HCT116 (cell line): Measurements from ENCODE around the gene ATP4A. TPM values are rescaled to one million over a fixed set of nuclear protein-coding genes. Genes with fewer than 3 reads are reported as not detected.

Experiments
- ATAC-seq: fragments of 200-7000 bp; cut with Tn5 transposase; 2 replicates; pipeline ENCODE4 v1.9.1; 2020; ENCODE audit warnings: mild to moderate bottlenecking, moderate library complexity
- BruUV-seq: library from RNA; stranded (reverse); fragments of 400-500 nt; replicated peaks from 2 replicates; lab custom pipeline; 2021; lab: Mats Ljungman, UMichigan
- CTCF ChIA-PET: fragments of 300-600 bp; sonication (Branson Sonifier 250); formaldehyde crosslinking; loops from one replicate; lab custom pipeline; 2021; ENCODE audit warnings: antibody characterized with exemption; lab: Charles Lee
- POLR2A ChIA-PET: fragments of 300-600, 350-600 bp; sonication (Branson Sonifier 250); formaldehyde crosslinking; loops from one replicate; lab custom pipeline; 2021; ENCODE audit warnings: antibody characterized with exemption; lab: Charles Lee
- RAD21 ChIA-PET, 2 experiments: fragments of 300-600 bp; sonication (Branson Sonifier 250); formaldehyde crosslinking; loops; one replicate each; lab custom pipeline; 2023; ENCODE audit warnings: low total read pairs in 2 of 2; ENCODE audit not compliant: uncharacterized antibody in 2 of 2, unreplicated experiment in 2 of 2, low non-redundant PET in 1 of 2; lab: Charles Lee
- DNase-seq: peaks from one replicate; pipeline ENCODE4 v3.0.0-alpha.2; 2010; ENCODE audit warnings: low read depth, low spot score
- H2AFZ ChIP-seq: fragments of 200-600 bp; shearing (Covaris generic), sonication (generic); 2 replicates; pipeline ENCODE4 v1.6.1; 2017; ENCODE audit warnings: low read depth, mixed run types, mixed read lengths, antibody characterized with exemption, low read length; ENCODE audit not compliant: poor library complexity, severe bottlenecking
- H3K27ac ChIP-seq: 2 replicates; pipeline ENCODE4 v1.5.1; 2012; ENCODE audit warnings: low read depth, low read length
- H3K27me3 ChIP-seq: fragments of 200-600 bp; sonication (generic); 2 replicates; pipeline ENCODE4 v1.6.1; 2016; ENCODE audit warnings: mixed run types, low read length, mixed read lengths; ENCODE audit not compliant: insufficient read depth
- H3K36me3 ChIP-seq, 2 experiments: fragments of 200-500 bp in 1 of 2; fragments of 200-600 bp in 1 of 2; sonication (Bioruptor generic) in 1 of 2; sonication (generic) in 1 of 2; 2 replicates each; pipeline versions ENCODE4 v1.5.1 to v1.6.1; 2014 to 2016; ENCODE audit warnings: low read length in 2 of 2, inconsistent platforms in 1 of 2, mixed read lengths in 1 of 2, mixed run types in 1 of 2; ENCODE audit not compliant: insufficient read depth in 2 of 2, control insufficient read depth in 1 of 2
- H3K4me1 ChIP-seq, 2 experiments: fragments of 200-600 bp in 1 of 2; sonication (generic) in 1 of 2; 2 replicates each; pipeline versions ENCODE4 v1.5.1 to v1.6.1; 2012 to 2017; ENCODE audit warnings: low read length in 2 of 2, inconsistent platforms in 1 of 2, mild to moderate bottlenecking in 1 of 2, mixed read lengths in 1 of 2, mixed run types in 1 of 2, moderate library complexity in 1 of 2; ENCODE audit not compliant: insufficient read depth in 2 of 2, control insufficient read depth in 1 of 2
- H3K4me2 ChIP-seq: fragments of 200-600 bp; sonication (generic); 2 replicates; pipeline ENCODE4 v1.6.1; 2017; ENCODE audit warnings: mixed run types, low read length, mixed read lengths
- H3K4me3 ChIP-seq, 2 experiments: fragments of 200-600 bp in 1 of 2; sonication (generic) in 1 of 2; replicated peaks in 1 of 2; 2 replicates each; pipeline ENCODE4 v1.5.1; 2011 to 2016; ENCODE audit warnings: low read length in 2 of 2, control low read depth in 1 of 2, low read depth in 1 of 2, mild to moderate bottlenecking in 1 of 2, mixed read lengths in 1 of 2, mixed run types in 1 of 2
- H3K79me2 ChIP-seq: fragments of 200-600 bp; sonication (generic); 2 replicates; pipeline ENCODE4 v1.6.1; 2017; ENCODE audit warnings: mild to moderate bottlenecking, mixed run types, low read length, moderate library complexity, mixed read lengths; ENCODE audit not compliant: insufficient read depth
- H3K9ac ChIP-seq: fragments of 200-600 bp; sonication (generic); 2 replicates; pipeline ENCODE4 v1.6.1; 2016; ENCODE audit warnings: low read length, mixed read lengths
- H3K9me2 ChIP-seq: fragments of 200-600 bp; sonication (generic), shearing (Covaris generic); 2 replicates; pipeline ENCODE4 v1.6.1; 2017; ENCODE audit warnings: mixed run types, mild to moderate bottlenecking, moderate library complexity; ENCODE audit not compliant: insufficient read depth
- H3K9me3 ChIP-seq, 2 experiments: fragments of 200-500 bp in 1 of 2; fragments of 200-600 bp in 1 of 2; sonication (Bioruptor generic) in 1 of 2; sonication (generic) in 1 of 2; 2 replicates each; pipeline ENCODE4 v1.6.1; 2014 to 2017; ENCODE audit warnings: low read length in 2 of 2, mixed read lengths in 2 of 2, inconsistent platforms in 1 of 2, low read depth in 1 of 2, mild to moderate bottlenecking in 1 of 2, mixed run types in 1 of 2, moderate library complexity in 1 of 2; ENCODE audit not compliant: control insufficient read depth in 1 of 2, insufficient read depth in 1 of 2
- H4K20me1 ChIP-seq: fragments of 200-600 bp; sonication (generic), shearing (Covaris generic); 2 replicates; pipeline ENCODE4 v1.6.1; 2017; ENCODE audit warnings: mixed run types, mild to moderate bottlenecking, moderate library complexity; ENCODE audit not compliant: insufficient read depth
- FOSL1 ChIP-seq: IDR thresholded peaks from 2 replicates; pipeline ENCODE4 v1.6.1; 2012; ENCODE audit warnings: low read depth
- JUND ChIP-seq: IDR thresholded peaks from 2 replicates; pipeline ENCODE4 v1.6.1; 2012
- RAD21 ChIP-seq: IDR thresholded peaks from 2 replicates; pipeline ENCODE4 v1.6.1; 2012; ENCODE audit warnings: low read depth, mild to moderate bottlenecking
- REST ChIP-seq: IDR thresholded peaks from 2 replicates; pipeline ENCODE4 v1.6.1; 2012; ENCODE audit warnings: low read depth
- intact Hi-C: fragments of 100-400 bp; cut with micrococcal nuclease; formaldehyde crosslinking; loops from 2 replicates; pipeline ENCODE4 v1.10.0; 2022
- total RNA-seq: library from RNA; stranded (reverse); gene quantifications from one replicate; pipeline ENCODE4 v1.2.1, GENCODE V29; 2021; ENCODE audit not compliant: unreplicated experiment

The ATP4A gene
- total RNA-seq, 1 experiment from 2014 or later = 0.27 TPM

GRCh38 chr19:35562776-35563175, 682 bp downstream of the ATP4A start:
- BruUV-seq = no TSS peak
- POLR2A ChIA-PET = no interaction called here

More at GRCh38 chr19:35562776-35563175, 682 bp downstream of the ATP4A start:
- no peak overlapping the region for H3K4me3 ChIP-seq
- H3K9me2 ChIP-seq = no peaks in the 10 kb centered on the region
- no peaks in the 10 kb centered on the region for H3K79me2 ChIP-seq
- H4K20me1 ChIP-seq = no peaks in the 10 kb centered on the region
- no peak for TF ChIP-seq JUND
- no peak for TF ChIP-seq RAD21
- no peak for TF ChIP-seq FOSL1
- no peak for TF ChIP-seq REST
- ATAC-seq (no peak), DNase-seq (no peak)
- no peak overlapping the region for H3K9ac ChIP-seq
- no peak overlapping the region for H3K4me2 ChIP-seq
- peaks cover 0 to 8% of the 10 kb centered on the region in 2 experiments; a peak in 1 of 4 replicates for H3K4me1 ChIP-seq
- intact Hi-C loops = no loop called here
- no peaks in the 10 kb centered on the region for H3K36me3 ChIP-seq
- no peaks in the 10 kb centered on the region for H3K9me3 ChIP-seq
- CTCF ChIA-PET = interaction anchor here (0.8 kb wide), 1 partner anchor 118 kb away, joined by 3 read pairs; no protein-coding TSS in a partner anchor
- RAD21 ChIA-PET = no interaction called here
- H2AFZ ChIP-seq = no peak overlapping the region
- no peak overlapping the region for H3K27ac ChIP-seq
- H3K27me3 ChIP-seq = no peaks in the 10 kb centered on the region
